GM12865 (cell line): ENCODE results near the gene TLE3.

Source experiments
- DNase-seq: peaks from one replicate; pipeline ENCODE4 v3.0.0; 2010; ENCODE audit warnings: low read depth
- H3K4me3 ChIP-seq: 2 replicates; pipeline ENCODE4 v1.5.1; 2011; ENCODE audit warnings: mild to moderate bottlenecking, low read depth, low read length, control low read depth
- CTCF ChIP-seq: IDR thresholded peaks from 2 replicates; pipeline ENCODE4 v1.5.1; 2011; ENCODE audit warnings: low read length, control low read depth, low read depth, inconsistent platforms; ENCODE audit not compliant: insufficient read depth; ENCODE audit errors: missing control alignments

TLE3 gene

GRCh38 chr15:70001859-70002258 is 95.9 kb downstream of the TLE3 start:
- no peak for DNase-seq
- H3K4me3 ChIP-seq: no peak overlapping the region
- no peak for TF ChIP-seq CTCF

GRCh38 chr15:69999392-70000085 is 98.2 kb downstream of the TLE3 start:
- DNase-seq: no peak
- no peak overlapping the region for H3K4me3 ChIP-seq
- TF ChIP-seq CTCF: no peak

- no peak for DNase-seq
- no peak overlapping the region for H3K4me3 ChIP-seq
- TF ChIP-seq CTCF: no peak
Observed at GRCh38 chr15:69998541-69999391, 99.0 kb downstream of the TLE3 start.

- peak; percentile 39 for DNase-seq
- TF ChIP-seq CTCF: no peak
- H3K4me3 ChIP-seq: no peak overlapping the region
Observed at GRCh38 chr15:69997813-69998212, 99.9 kb downstream of the TLE3 start.
